Astrocyte (in vitro differentiated cells and primary cell): Measurements from ENCODE around the gene STX10.

Experiments
- CTCF ChIP-seq: IDR thresholded peaks from 2 replicates; pipeline ENCODE4 v1.5.1; 2011; ENCODE audit warnings: low read depth, mild to moderate bottlenecking, inconsistent platforms, low read length, moderate library complexity; ENCODE audit not compliant: insufficient read depth
- EZH2 ChIP-seq: IDR thresholded peaks from 2 replicates; pipeline ENCODE4 v1.6.1; 2012; ENCODE audit warnings: mild to moderate bottlenecking, low read length, inconsistent platforms; ENCODE audit not compliant: insufficient read depth

- TF ChIP-seq CTCF (peak; percentile 27), EZH2 (no peak)
Observed at GRCh38 chr19:13154911-13155471, 4.8 kb upstream of the STX10 start.
